Mesenteric fat pad (tissue), 1 donor: Measurements from ENCODE around the gene FAH. TPM values are rescaled to one million over a fixed set of nuclear protein-coding genes. Genes with fewer than 3 reads are reported as not detected.
"Not testable (repeated sequence)": the region's sequence is repeated elsewhere in the genome, so short reads cannot be mapped to it uniquely, and the experiment has no call there.

Source experiments
- DNase-seq: peaks from one replicate; pipeline ENCODE4 v3.0.0-alpha.2; 2020; ENCODE audit warnings: low spot score
- total RNA-seq: library from RNA; stranded (reverse); fragmentation: NEBNext Ultra II Directional; extraction: Animal tissue kit (Norgen Biotek cat#: 25700); gene quantifications from one replicate; pipeline ENCODE4 v1.2.1, GENCODE V29; 2021
- donor health status: DM: yes; HTN: yes; CAD: no.

FAH gene
- total RNA-seq, 1 donor from 2014 or later: 147 TPM

- no peak for DNase-seq
Measured at GRCh38 chr15:80151148-80151547, 1.7 kb upstream of the FAH start.

- no peak for DNase-seq
Measured at GRCh38 chr15:80151576-80151975, 1.2 kb upstream of the FAH start.

GRCh38 chr15:80152180-80152895 lies 461 bp upstream of the FAH start:
- DNase-seq: peak; percentile 94

- no peak for DNase-seq
Measured at GRCh38 chr15:80153900-80154299, 1.1 kb downstream of the FAH start.

GRCh38 chr15:80154336-80154735 lies 1.5 kb downstream of the FAH start:
- DNase-seq: no peak

- no peak for DNase-seq
Measured at GRCh38 chr15:80155001-80155377, 2.2 kb downstream of the FAH start.

- not testable (repeated sequence) for DNase-seq
Measured at GRCh38 chr15:80155378-80156175, 2.8 kb downstream of the FAH start.

GRCh38 chr15:80156176-80156720 lies 3.4 kb downstream of the FAH start:
- no peak for DNase-seq

- no peak for DNase-seq
Measured at GRCh38 chr15:80157215-80157614, 4.4 kb downstream of the FAH start.

- no peak for DNase-seq
Measured at GRCh38 chr15:80159301-80159700, 6.5 kb downstream of the FAH start.

GRCh38 chr15:80159811-80160569 lies 7.2 kb downstream of the FAH start:
- no peak for DNase-seq

GRCh38 chr15:80160570-80161156 lies 7.9 kb downstream of the FAH start:
- no peak for DNase-seq

GRCh38 chr15:80161468-80162016 lies 8.7 kb downstream of the FAH start:
- no peak for DNase-seq

- no peak for DNase-seq
Measured at GRCh38 chr15:80162059-80162554, 9.3 kb downstream of the FAH start.

GRCh38 chr15:80163217-80163616 lies 10.4 kb downstream of the FAH start:
- DNase-seq: no peak

GRCh38 chr15:80163897-80164296 lies 11.1 kb downstream of the FAH start:
- no peak for DNase-seq

GRCh38 chr15:80167936-80168335 lies 15.1 kb downstream of the FAH start:
- DNase-seq: no peak

GRCh38 chr15:80168421-80168820 lies 15.6 kb downstream of the FAH start:
- no peak for DNase-seq

GRCh38 chr15:80169768-80170357 lies 17.1 kb downstream of the FAH start:
- peak; percentile 80 for DNase-seq

- DNase-seq: no peak
Measured at GRCh38 chr15:80170596-80170995, 17.8 kb downstream of the FAH start.
